Measurements from ENCODE around the gene VEGFA.
"Not testable (repeated sequence)": the region's sequence is repeated elsewhere in the genome, so short reads cannot be mapped to it uniquely, and the experiment has no call there.

VEGFA gene

GRCh38 chr6:43806043-43806757, 36.2 kb downstream of the VEGFA start:
- no peak for DNase-seq

GRCh38 chr6:43806758-43807227, 36.8 kb downstream of the VEGFA start:
- DNase-seq, result no peak

GRCh38 chr6:43807228-43808061, 37.4 kb downstream of the VEGFA start:
- no peak for DNase-seq

GRCh38 chr6:43808412-43808811, 38.4 kb downstream of the VEGFA start:
- no peak for DNase-seq

- DNase-seq, result no peak
Observed at GRCh38 chr6:43809417-43810305, 39.6 kb downstream of the VEGFA start.

- no peak for DNase-seq
Observed at GRCh38 chr6:43810965-43811732, 41.1 kb downstream of the VEGFA start.

GRCh38 chr6:43811733-43812099, 41.7 kb downstream of the VEGFA start:
- DNase-seq, result no peak

GRCh38 chr6:43812850-43813578, 43.0 kb downstream of the VEGFA start:
- DNase-seq, result peak; percentile 44

GRCh38 chr6:43814111-43814510, 44.1 kb downstream of the VEGFA start:
- DNase-seq, result no peak

GRCh38 chr6:43814865-43815264, 44.9 kb downstream of the VEGFA start:
- no peak for DNase-seq

GRCh38 chr6:43817192-43817591, 47.2 kb downstream of the VEGFA start:
- DNase-seq, result peak; percentile 35

- DNase-seq, result not testable (repeated sequence)
Observed at GRCh38 chr6:43818973-43819372, 49.0 kb downstream of the VEGFA start.

GRCh38 chr6:43819958-43820357, 49.9 kb downstream of the VEGFA start:
- DNase-seq, result no peak

- no peak for DNase-seq
Observed at GRCh38 chr6:43820486-43820885, 50.5 kb downstream of the VEGFA start.

GRCh38 chr6:43821101-43821886, 51.3 kb downstream of the VEGFA start:
- DNase-seq, result no peak

GRCh38 chr6:43823390-43823789, 53.4 kb downstream of the VEGFA start:
- DNase-seq, result no peak

- no peak for DNase-seq
Observed at GRCh38 chr6:43823879-43824702, 54.1 kb downstream of the VEGFA start.

GRCh38 chr6:43824703-43825064, 54.7 kb downstream of the VEGFA start:
- no peak for DNase-seq

- no peak for DNase-seq
Observed at GRCh38 chr6:43825187-43826115, 55.4 kb downstream of the VEGFA start.

Measured in CD4-positive, alpha-beta T cell treated with Interleukin-15 for 1 hour (primary cell).